Measurements from ENCODE around the gene BLVRB. TPM values are rescaled to one million over a fixed set of nuclear protein-coding genes. Genes with fewer than 3 reads are reported as not detected.

Gene BLVRB
- total RNA-seq, 1 experiment from 2014 or later, result 35.1 TPM

- TF ChIP-seq NR2C2 (CRISPR knock-in tag; IDR thresholded peaks at IDR 0.05), result no peak
- no peak for TF ChIP-seq JAZF1 (CRISPR knock-in tag; IDR thresholded peaks at IDR 0.05)
Measured at GRCh38 chr19:40398417-40399131, 67.0 kb downstream of the BLVRB start (continued).

Other genes starting within 250 kb of the BLVRB start
- gene TTC9B, start 247.4 kb downstream of the BLVRB start, total RNA-seq (2021), result 0.23 TPM in 1 of 3 replicates, not detected in the others
- gene CCNP, start 239.1 kb downstream of the BLVRB start, total RNA-seq (2021), result 0.83 to 2.4 TPM (median 1.9 TPM) in 3 replicates
- 156 to 174 TPM (median 161 TPM) in 3 replicates for gene AKT2, start 180.4 kb downstream of the BLVRB start, total RNA-seq (2021)
- gene C19orf47, start 117.3 kb downstream of the BLVRB start, total RNA-seq (2021), result 14.7 to 17.2 TPM (median 15.6 TPM) in 3 replicates
- gene PLD3, start 117.0 kb downstream of the BLVRB start, total RNA-seq (2021), result 190 to 200 TPM (median 193 TPM) in 3 replicates
- 0.21 to 0.31 TPM (median 0.25 TPM) in 3 replicates for gene HIPK4, start 75.6 kb downstream of the BLVRB start, total RNA-seq (2021)
- gene PRX, start 52.4 kb downstream of the BLVRB start, total RNA-seq (2021), result 8.2 to 8.4 TPM (median 8.3 TPM) in 3 replicates
- gene SERTAD1, start 39.8 kb downstream of the BLVRB start, total RNA-seq (2021), result 6.8 to 8.6 TPM (median 7.4 TPM) in 3 replicates
- gene SERTAD3, start 21.4 kb downstream of the BLVRB start, total RNA-seq (2021), result 31.9 to 34.6 TPM (median 33.6 TPM) in 3 replicates
- gene SPTBN4, start 1.3 kb upstream of the BLVRB start, total RNA-seq (2021), result 2.8 to 5.7 TPM (median 3.9 TPM) in 3 replicates
- gene SHKBP1, start 111.1 kb upstream of the BLVRB start, total RNA-seq (2021), result 71.7 to 82.1 TPM (median 76.9 TPM) in 3 replicates
- 125 to 168 TPM (median 166 TPM) in 3 replicates for gene LTBP4, start 135.6 kb upstream of the BLVRB start, total RNA-seq (2021)
- 30.3 to 38.6 TPM (median 34.9 TPM) in 3 replicates for gene NUMBL, start 224.9 kb upstream of the BLVRB start, total RNA-seq (2021)